Glutamatergic neuron (in vitro differentiated cells): ENCODE results near the gene CAMTA1. TPM values are rescaled to one million over a fixed set of nuclear protein-coding genes. Genes with fewer than 3 reads are reported as not detected.
A peak's percentile ranks its signal among the peaks of the same experiment; 100 is the strongest.
"Not testable (repeated sequence)": the region's sequence is repeated elsewhere in the genome, so short reads cannot be mapped to it uniquely, and the experiment has no call there.

ENCODE experiments used
- DNase-seq: peaks from one replicate; pipeline ENCODE4 v3.0.0; 2022
- H3K27ac Mint-ChIP-seq: one replicate; pipeline ENCODE4 v1.8.0; 2020; ENCODE audit warnings: mild to moderate bottlenecking, mixed read lengths, inconsistent platforms; ENCODE audit not compliant: unreplicated experiment
- H3K27me3 Mint-ChIP-seq: one replicate; pipeline ENCODE4 v1.8.0; 2020; ENCODE audit warnings: mild to moderate bottlenecking, moderate library complexity, mixed read lengths, inconsistent platforms; ENCODE audit not compliant: unreplicated experiment
- H3K36me3 Mint-ChIP-seq: one replicate; pipeline ENCODE4 v1.8.0; 2020; ENCODE audit warnings: mild to moderate bottlenecking, mixed read lengths, inconsistent platforms; ENCODE audit not compliant: unreplicated experiment
- H3K4me1 Mint-ChIP-seq: one replicate; pipeline ENCODE4 v1.8.0; 2020; ENCODE audit warnings: mild to moderate bottlenecking, low read depth, mixed read lengths, inconsistent platforms; ENCODE audit not compliant: unreplicated experiment
- H3K4me3 Mint-ChIP-seq: one replicate; pipeline ENCODE4 v1.8.0; 2020; ENCODE audit warnings: mild to moderate bottlenecking, mixed read lengths, inconsistent platforms; ENCODE audit not compliant: unreplicated experiment
- H3K9me3 Mint-ChIP-seq: one replicate; pipeline ENCODE4 v1.8.0; 2020; ENCODE audit warnings: mild to moderate bottlenecking, moderate library complexity, mixed read lengths, inconsistent platforms; ENCODE audit not compliant: unreplicated experiment
- total RNA-seq: library from RNA; stranded (reverse); fragmentation: NEBNext Ultra II Directional; extraction: Animal tissue kit (Norgen Biotek cat#: 25700); gene quantifications from one replicate; pipeline ENCODE4 v1.2.1, GENCODE V29; 2021; ENCODE audit not compliant: unreplicated experiment
- TF ChIP-seq, protein P1 (sequence below): fragments of 200-600 bp; sonication (generic); IDR thresholded peaks from one replicate; pipeline ENCODE4 v1.5.0; 2021; ENCODE audit not compliant: partially characterized antibody, unreplicated experiment

CAMTA1 gene
- total RNA-seq, 1 donor from 2014 or later = 77.2 TPM

DNA sequence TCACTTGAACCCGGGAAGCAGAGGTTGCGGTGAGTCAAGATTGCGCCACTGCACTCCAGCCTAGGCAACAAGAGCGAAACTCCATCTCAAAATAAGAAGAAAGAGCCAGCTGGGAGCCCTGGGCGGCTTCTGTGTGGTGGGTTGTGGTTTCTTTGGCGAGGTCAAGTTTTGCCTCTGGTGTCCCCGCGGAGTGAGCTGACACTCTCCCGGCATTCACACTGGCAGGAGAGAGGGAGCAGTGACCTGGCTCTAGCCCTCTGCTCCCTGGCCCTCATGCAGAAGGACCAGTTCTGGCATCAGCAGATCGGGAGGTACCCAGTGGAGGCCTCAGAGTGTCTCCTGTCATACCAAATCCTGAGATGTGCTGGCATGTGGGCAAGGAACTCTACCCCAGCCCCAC lies 904.8 kb downstream of the CAMTA1 start:
- Mint-ChIP-seq H3K27ac (no peak overlapping the region), H3K9me3 (peaks cover 15% of the 10 kb centered on the region), H3K36me3 (peaks cover 28% of the 10 kb centered on the region), H3K4me1 (no peaks in the 10 kb centered on the region), H3K27me3 (peaks cover 12% of the 10 kb centered on the region), H3K4me3 (no peak overlapping the region)
- DNase-seq = no peak
- TF ChIP-seq, protein P1, sequence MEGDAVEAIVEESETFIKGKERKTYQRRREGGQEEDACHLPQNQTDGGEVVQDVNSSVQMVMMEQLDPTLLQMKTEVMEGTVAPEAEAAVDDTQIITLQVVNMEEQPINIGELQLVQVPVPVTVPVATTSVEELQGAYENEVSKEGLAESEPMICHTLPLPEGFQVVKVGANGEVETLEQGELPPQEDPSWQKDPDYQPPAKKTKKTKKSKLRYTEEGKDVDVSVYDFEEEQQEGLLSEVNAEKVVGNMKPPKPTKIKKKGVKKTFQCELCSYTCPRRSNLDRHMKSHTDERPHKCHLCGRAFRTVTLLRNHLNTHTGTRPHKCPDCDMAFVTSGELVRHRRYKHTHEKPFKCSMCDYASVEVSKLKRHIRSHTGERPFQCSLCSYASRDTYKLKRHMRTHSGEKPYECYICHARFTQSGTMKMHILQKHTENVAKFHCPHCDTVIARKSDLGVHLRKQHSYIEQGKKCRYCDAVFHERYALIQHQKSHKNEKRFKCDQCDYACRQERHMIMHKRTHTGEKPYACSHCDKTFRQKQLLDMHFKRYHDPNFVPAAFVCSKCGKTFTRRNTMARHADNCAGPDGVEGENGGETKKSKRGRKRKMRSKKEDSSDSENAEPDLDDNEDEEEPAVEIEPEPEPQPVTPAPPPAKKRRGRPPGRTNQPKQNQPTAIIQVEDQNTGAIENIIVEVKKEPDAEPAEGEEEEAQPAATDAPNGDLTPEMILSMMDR = no peak

GRCh38 chr1:7690496-7691182 lies 905.4 kb downstream of the CAMTA1 start:
- TF ChIP-seq, protein P1 = no peak
- Mint-ChIP-seq H3K27me3 (peaks cover 9% of the 10 kb centered on the region), H3K36me3 (peaks cover 28% of the 10 kb centered on the region), H3K27ac (peak overlapping the region; percentile 38), H3K4me1 (no peaks in the 10 kb centered on the region), H3K4me3 (no peak overlapping the region), H3K9me3 (peaks cover 15% of the 10 kb centered on the region)
- no peak for DNase-seq

GRCh38 chr1:7691576-7691975 lies 906.3 kb downstream of the CAMTA1 start:
- H3K36me3 Mint-ChIP-seq = peaks cover 28% of the 10 kb centered on the region
- peaks cover 9% of the 10 kb centered on the region for H3K27me3 Mint-ChIP-seq
- TF ChIP-seq, protein P1 = no peak
- no peak overlapping the region for H3K4me3 Mint-ChIP-seq
- no peak for DNase-seq
- peak overlapping the region; percentile 9 for H3K27ac Mint-ChIP-seq
- H3K9me3 Mint-ChIP-seq = peaks cover 15% of the 10 kb centered on the region
- H3K4me1 Mint-ChIP-seq = no peaks in the 10 kb centered on the region

- no peaks in the 10 kb centered on the region for H3K4me1 Mint-ChIP-seq
- H3K27ac Mint-ChIP-seq = no peak overlapping the region
- no peak overlapping the region for H3K4me3 Mint-ChIP-seq
- peaks cover 28% of the 10 kb centered on the region for H3K36me3 Mint-ChIP-seq
- DNase-seq = no peak
- H3K27me3 Mint-ChIP-seq = peaks cover 9% of the 10 kb centered on the region
- TF ChIP-seq, protein P1 = no peak
- H3K9me3 Mint-ChIP-seq = peaks cover 12% of the 10 kb centered on the region
These were observed 906.8 kb downstream of the CAMTA1 start for GRCh38 chr1:7692005-7692404.

- H3K27ac Mint-ChIP-seq, H3K4me1 Mint-ChIP-seq, H3K27me3 Mint-ChIP-seq, DNase-seq, H3K4me3 Mint-ChIP-seq: not testable (repeated sequence)
- Mint-ChIP-seq H3K36me3 (peaks cover 28% of the 10 kb centered on the region), H3K9me3 (peaks cover 12% of the 10 kb centered on the region)
These were observed 907.8 kb downstream of the CAMTA1 start for GRCh38 chr1:7693037-7693436.
